ENCODE measurements around the gene GLI2.

DNA sequence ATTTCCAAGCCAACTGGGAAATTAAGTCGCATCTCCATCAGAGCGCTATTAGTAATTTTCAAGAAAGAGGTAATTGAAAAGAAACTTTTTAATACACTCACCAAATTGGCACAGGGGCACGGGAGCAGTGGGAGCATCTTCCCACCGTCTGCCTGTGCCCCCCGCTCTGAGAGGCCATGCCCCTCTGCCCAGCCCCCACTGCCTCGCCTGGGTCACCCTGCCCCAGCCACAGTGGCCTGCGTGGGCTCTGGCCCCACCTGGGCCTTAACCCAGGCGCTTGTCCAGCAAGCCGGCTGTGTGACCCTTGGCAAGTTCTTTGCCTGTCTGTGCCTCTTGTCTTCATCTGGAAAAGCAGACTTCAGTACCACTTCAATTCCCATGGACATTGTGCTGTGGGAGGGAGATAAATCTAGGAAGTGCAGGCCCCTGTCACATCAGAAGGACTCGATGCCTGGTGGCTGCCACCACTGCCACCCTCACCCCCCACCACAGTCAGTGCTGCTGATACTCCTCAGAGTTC lies 31.9 kb downstream of the GLI2 start:
- TF ChIP-seq, protein P1, sequence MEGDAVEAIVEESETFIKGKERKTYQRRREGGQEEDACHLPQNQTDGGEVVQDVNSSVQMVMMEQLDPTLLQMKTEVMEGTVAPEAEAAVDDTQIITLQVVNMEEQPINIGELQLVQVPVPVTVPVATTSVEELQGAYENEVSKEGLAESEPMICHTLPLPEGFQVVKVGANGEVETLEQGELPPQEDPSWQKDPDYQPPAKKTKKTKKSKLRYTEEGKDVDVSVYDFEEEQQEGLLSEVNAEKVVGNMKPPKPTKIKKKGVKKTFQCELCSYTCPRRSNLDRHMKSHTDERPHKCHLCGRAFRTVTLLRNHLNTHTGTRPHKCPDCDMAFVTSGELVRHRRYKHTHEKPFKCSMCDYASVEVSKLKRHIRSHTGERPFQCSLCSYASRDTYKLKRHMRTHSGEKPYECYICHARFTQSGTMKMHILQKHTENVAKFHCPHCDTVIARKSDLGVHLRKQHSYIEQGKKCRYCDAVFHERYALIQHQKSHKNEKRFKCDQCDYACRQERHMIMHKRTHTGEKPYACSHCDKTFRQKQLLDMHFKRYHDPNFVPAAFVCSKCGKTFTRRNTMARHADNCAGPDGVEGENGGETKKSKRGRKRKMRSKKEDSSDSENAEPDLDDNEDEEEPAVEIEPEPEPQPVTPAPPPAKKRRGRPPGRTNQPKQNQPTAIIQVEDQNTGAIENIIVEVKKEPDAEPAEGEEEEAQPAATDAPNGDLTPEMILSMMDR (conservative IDR thresholded peaks at IDR 0.05; ENCODE audit: low read length) = no peak
- TF ChIP-seq EZH2phosphoT487 (IDR thresholded peaks at IDR 0.05; ENCODE audit: borderline replicate concordance, low read depth, low read length) = no peak
